Nephron (organoid): Measurements from ENCODE around the gene PRKCH.
A peak's percentile ranks its signal among the peaks of the same experiment; 100 is the strongest.
"Not testable (repeated sequence)": the region's sequence is repeated elsewhere in the genome, so short reads cannot be mapped to it uniquely, and the experiment has no call there.

Source experiments
- H3K27ac Mint-ChIP-seq, 3 experiments: 2 replicates each; pipeline ENCODE4 v1.8.0; 2020; ENCODE audit warnings: mixed read lengths in 3 of 3, mild to moderate bottlenecking in 2 of 3, moderate library complexity in 1 of 3
- H3K27me3 Mint-ChIP-seq: 2 replicates; pipeline ENCODE4 v1.8.0; 2021; ENCODE audit warnings: low read depth, mild to moderate bottlenecking, moderate library complexity, mixed read lengths
- H3K36me3 Mint-ChIP-seq: 2 replicates; pipeline ENCODE4 v1.8.0; 2020; ENCODE audit warnings: low read depth, mixed read lengths
- H3K4me1 Mint-ChIP-seq: 2 replicates; pipeline ENCODE4 v1.8.0; 2020; ENCODE audit warnings: mixed read lengths
- H3K4me3 Mint-ChIP-seq, 3 experiments: 2 replicates each; pipeline ENCODE4 v1.8.0; 2020; ENCODE audit warnings: mild to moderate bottlenecking in 3 of 3, mixed read lengths in 3 of 3, moderate library complexity in 2 of 3
- H3K9me3 Mint-ChIP-seq: 2 replicates; pipeline ENCODE4 v1.8.0; 2020; ENCODE audit warnings: mixed read lengths
- CTCF ChIP-seq, 3 experiments: fragments of 200-600 bp; sonication (generic); IDR thresholded peaks; one replicate each; pipeline ENCODE4 v1.5.0; 2021; ENCODE audit warnings: antibody characterized with exemption in 3 of 3; ENCODE audit not compliant: unreplicated experiment in 3 of 3

PRKCH gene

GRCh38 chr14:61308198-61308597, 13.2 kb upstream of the PRKCH start:
- no peaks in the 10 kb centered on the region for H3K4me1 Mint-ChIP-seq
- TF ChIP-seq CTCF (IDR thresholded peaks at IDR 0.05; ENCODE audit: unreplicated experiment in 3 of 3), result no peak
- no peak overlapping the region for H3K4me3 Mint-ChIP-seq
- H3K9me3 Mint-ChIP-seq, result peaks cover 26% of the 10 kb centered on the region
- no peaks in the 10 kb centered on the region for H3K27me3 Mint-ChIP-seq
- H3K27ac Mint-ChIP-seq, result no peak overlapping the region
- H3K36me3 Mint-ChIP-seq, result peaks cover 3% of the 10 kb centered on the region

- H3K27me3 Mint-ChIP-seq, H3K27ac Mint-ChIP-seq: not testable (repeated sequence)
Measured at GRCh38 chr14:61308701-61309100, 12.7 kb upstream of the PRKCH start.

DNA sequence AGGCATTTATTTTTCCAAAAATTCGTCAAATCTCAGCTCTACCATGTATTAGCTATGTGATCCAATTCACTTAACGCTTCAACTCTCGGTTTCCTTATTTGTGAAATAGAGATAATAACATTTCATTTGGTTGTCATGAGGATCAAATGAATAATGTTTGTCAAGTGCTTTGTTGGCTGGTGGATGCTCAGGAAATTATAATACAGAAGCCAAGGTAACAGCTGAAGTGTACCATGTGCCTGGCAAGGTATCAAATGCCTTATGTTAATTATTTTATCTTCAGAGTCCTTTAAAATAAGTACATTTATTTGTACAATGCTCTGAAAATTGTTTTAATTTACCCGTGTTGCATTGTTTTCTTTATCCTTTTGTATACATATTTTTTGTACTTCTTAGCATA, 6.1 kb upstream of the PRKCH start:
- Mint-ChIP-seq H3K4me3 (no peak overlapping the region), H3K36me3 (peaks cover 3% of the 10 kb centered on the region), H3K4me1 (no peaks in the 10 kb centered on the region), H3K9me3 (peaks cover 19% of the 10 kb centered on the region), H3K27me3 (no peaks in the 10 kb centered on the region), H3K27ac (no peak overlapping the region)
- no peak for TF ChIP-seq CTCF (IDR thresholded peaks at IDR 0.05; ENCODE audit: unreplicated experiment in 3 of 3)

More at GRCh38 chr14:61308701-61309100, 12.7 kb upstream of the PRKCH start:
- not testable (repeated sequence) for H3K4me3 Mint-ChIP-seq, H3K4me1 Mint-ChIP-seq, H3K36me3 Mint-ChIP-seq
- peaks cover 28% of the 10 kb centered on the region for H3K9me3 Mint-ChIP-seq

DNA sequence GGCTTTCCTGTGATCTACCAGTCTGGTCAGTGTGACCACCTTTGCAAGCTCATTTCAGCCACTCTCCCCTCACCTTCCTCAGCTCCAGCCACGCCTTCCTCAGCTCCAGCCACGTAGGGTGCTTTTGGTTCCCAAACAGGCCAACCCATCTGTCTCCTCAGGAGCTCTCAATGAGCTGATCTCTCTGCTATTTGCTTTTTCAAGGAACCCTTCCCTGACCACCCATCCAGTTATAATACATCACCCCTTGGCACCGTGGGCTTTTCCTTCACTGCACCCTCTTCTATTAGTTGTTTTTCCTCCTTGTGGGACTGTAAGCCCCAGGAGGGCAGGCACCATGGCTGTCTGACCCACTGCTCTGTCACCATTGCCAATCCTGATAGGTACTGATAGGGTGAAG, 2.3 kb upstream of the PRKCH start:
- no peaks in the 10 kb centered on the region for H3K36me3 Mint-ChIP-seq
- TF ChIP-seq CTCF (IDR thresholded peaks at IDR 0.05; ENCODE audit: unreplicated experiment in 3 of 3), result no peak
- H3K4me1 Mint-ChIP-seq, result no peaks in the 10 kb centered on the region
- peaks cover 26% of the 10 kb centered on the region for H3K27me3 Mint-ChIP-seq
- H3K9me3 Mint-ChIP-seq, result peaks cover 6% of the 10 kb centered on the region
- H3K27ac Mint-ChIP-seq, result no peak overlapping the region
- no peak overlapping the region for H3K4me3 Mint-ChIP-seq

DNA sequence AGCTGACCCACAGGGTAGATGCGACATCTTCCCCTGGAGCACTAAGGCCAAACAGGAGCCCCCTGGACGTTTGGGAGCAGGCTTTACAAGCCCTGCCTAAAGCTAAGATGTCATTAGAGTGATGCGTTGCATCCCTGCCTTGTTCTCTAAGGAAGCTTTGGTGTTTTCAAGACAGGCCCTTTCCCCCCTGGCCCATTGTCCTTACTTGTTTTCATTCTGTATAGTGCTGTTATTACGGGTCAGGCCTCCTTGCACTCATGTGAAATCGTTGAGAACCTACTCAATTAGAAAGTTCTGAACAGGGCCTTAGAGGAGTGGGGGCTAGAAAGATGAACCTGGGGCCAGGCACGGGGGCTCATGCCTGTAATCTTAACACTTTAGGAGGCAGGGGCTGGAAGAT, 1.7 kb upstream of the PRKCH start:
- Mint-ChIP-seq H3K27me3 (peaks cover 30% of the 10 kb centered on the region), H3K9me3 (peaks cover 2% of the 10 kb centered on the region), H3K36me3 (no peaks in the 10 kb centered on the region), H3K4me3 (no peak overlapping the region), H3K27ac (no peak overlapping the region), H3K4me1 (no peaks in the 10 kb centered on the region)
- TF ChIP-seq CTCF (IDR thresholded peaks at IDR 0.05; ENCODE audit: unreplicated experiment in 3 of 3), result no peak

DNA sequence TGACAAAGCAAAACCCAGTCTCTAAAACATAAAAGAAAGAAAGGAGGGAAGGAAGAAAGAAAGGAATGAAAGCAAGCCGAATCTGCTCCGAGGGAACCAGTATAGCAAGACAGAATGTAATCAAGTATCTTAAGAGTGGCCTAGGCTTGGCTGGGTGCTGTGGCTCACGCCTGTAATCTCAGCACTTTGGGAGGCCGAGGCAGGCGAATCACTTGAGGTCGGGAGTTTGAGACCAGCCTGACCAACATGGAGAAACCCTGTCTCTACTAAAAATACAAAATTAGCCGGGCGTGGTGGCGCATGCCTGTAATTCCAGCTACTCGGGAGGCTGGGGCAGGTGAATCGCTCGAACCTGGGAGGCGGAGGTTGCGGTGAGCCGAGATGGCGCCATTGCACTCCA, 1.2 kb upstream of the PRKCH start:
- not testable (repeated sequence) for H3K9me3 Mint-ChIP-seq, H3K4me1 Mint-ChIP-seq, H3K27ac Mint-ChIP-seq, H3K4me3 Mint-ChIP-seq, H3K36me3 Mint-ChIP-seq
- H3K27me3 Mint-ChIP-seq, result peaks cover 30% of the 10 kb centered on the region

- peaks cover 30% of the 10 kb centered on the region for H3K27me3 Mint-ChIP-seq
- H3K36me3 Mint-ChIP-seq, result no peaks in the 10 kb centered on the region
- H3K9me3 Mint-ChIP-seq, result no peaks in the 10 kb centered on the region
- no peaks in the 10 kb centered on the region for H3K4me1 Mint-ChIP-seq
- no peak for TF ChIP-seq CTCF (IDR thresholded peaks at IDR 0.05; ENCODE audit: unreplicated experiment in 3 of 3)
- peak overlapping the region; percentile 79 to 84 (median 82) for H3K4me3 Mint-ChIP-seq
- no peak overlapping the region for H3K27ac Mint-ChIP-seq
Measured at GRCh38 chr14:61320806-61321384, 484 bp upstream of the PRKCH start.
